ENCODE results near the gene ATXN1.
"Not testable (repeated sequence)": the region's sequence is repeated elsewhere in the genome, so short reads cannot be mapped to it uniquely, and the experiment has no call there.

Gene ATXN1

DNA sequence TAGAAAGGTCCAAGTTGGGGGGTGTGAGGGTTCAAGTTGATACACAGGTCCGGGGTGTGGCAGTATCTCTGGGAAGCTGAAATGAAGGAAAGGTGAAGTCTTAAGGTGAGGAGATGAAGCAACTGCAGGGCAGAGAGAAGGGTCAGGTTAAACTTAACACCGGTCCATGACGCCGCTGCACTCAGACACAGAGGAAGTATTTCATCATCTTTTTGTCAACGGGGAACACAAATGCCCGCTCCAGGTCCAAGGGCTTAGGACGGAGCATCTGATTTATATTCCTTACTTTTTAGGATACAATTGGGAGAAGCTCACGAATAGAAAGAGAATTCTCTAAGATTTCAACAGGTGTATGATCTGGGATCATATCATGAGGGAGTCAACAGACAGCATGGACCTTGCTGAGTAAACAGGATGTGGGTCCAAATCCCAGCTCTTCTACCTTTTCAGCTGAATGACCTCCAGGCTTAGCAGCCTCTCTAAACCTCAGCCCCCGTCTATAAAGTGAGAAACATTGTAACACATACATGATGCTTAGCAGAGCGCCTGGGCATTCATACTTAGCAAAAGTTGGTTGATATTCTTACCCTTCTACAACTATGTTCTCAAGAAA, 197.5 kb downstream of the ATXN1 start:
- DNase-seq: no peak

DNA sequence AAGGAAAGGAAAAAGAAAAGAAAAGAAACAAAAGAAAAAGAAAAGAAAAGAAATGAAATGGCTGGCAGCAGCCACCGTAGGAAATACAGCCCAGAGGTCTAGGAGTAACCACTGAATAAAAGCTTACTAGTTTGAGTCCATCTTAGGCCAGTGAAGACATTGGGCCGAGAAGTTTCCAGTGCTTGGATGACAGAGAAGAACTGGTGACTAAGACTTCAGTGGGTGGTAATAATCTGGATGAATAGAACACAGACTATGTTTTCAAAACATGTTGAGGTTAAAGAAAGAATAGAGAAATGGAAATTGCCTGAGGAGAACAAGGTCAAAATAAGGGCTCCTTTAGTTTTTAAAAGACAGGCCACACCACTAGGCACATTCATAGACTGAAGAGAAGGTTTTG, 198.8 kb downstream of the ATXN1 start:
- peak; percentile 74 for DNase-seq

DNA sequence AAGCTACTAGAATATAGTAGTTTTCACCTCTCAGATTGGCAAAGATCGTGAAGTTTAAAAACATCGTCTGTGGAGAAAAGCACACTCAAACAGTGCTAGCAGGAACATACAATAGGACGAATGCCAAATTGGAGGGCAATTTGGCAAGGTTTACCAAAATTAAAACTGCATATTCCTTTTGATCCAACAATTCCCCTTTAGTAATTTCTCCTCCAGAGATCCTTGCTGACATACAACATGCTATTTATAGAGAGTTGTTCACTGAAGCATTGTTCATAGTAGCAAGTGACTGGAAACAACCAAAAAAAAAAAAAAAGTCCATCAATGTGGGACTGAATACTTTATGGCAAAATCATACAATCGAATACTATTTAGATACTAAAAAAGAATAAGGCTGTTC, 202.2 kb downstream of the ATXN1 start:
- no peak for DNase-seq

DNA sequence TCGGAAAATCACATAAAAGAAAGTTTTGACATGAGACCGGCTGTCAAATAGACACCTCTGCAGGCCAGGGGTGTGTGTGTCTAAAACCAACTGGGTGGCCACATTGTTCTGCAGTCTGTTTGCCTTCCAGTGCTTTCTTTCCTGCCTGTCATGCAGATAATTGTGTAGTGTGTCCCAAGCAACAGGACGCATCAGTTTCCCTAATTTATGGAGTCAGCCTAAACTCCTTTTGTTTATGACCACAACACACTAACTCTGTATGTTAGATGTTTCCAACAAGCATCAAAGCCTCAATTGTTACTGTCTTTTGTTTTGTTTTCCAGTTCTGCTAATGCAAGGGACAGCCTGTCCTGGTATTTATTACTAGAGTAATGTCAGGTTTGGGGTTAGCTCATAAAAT, 205.7 kb downstream of the ATXN1 start:
- DNase-seq: no peak

DNA sequence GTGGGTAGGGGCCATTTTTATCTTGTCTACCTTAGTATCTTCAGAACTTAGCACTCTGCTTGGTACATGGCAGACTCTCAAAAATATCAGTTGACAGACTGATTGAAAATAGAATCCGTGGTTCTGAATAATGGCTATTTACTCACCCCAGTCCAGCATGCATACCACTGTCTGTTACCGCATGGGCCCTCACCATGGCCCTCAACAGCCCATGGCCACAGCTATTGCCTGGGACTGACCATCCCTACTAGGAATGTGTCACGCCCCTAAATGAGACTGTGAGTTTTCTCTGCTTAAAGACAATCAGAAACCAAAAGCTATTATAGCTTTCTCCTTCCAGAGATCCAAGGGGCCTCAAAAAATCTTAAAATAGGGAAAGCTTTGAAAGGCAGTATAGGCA, 207.7 kb downstream of the ATXN1 start:
- DNase-seq: no peak

DNA sequence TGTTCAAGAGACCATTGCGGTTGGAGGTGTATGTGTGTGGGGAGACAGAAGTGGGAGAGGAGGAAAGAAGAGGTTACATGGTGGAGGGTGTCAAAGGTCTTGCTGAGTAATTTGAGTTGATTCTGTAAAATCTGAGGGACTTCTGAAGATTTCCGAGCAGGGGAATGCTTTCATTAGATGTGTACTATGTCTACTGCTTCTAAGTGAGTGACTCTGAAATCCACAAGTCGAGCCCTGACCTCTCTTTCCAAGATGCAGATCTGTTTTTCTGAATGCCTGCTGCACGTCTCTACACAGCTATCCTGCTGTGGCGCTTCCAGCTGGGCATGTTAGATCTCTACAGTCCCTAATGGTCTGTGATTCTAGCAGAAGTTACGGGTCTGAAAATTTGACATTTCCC, 209.8 kb downstream of the ATXN1 start:
- DNase-seq: no peak

DNA sequence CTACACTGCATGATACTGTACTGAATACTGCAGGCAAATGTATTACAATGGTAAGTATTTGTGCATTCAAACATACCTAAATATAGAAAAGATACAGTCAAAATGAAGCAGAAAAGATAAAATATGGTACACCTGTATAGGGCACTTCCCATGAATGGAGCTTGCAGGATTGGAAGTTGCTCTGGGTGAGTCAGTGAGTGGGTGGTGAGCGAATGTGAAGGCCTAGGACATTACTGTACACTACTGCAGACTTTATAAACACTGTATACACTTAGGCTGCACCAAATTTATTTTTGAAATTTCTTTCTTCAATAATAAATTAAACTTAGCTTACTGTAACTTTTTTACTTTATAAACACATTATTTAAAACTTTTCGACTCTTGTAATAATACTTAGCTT, 213.1 kb downstream of the ATXN1 start:
- DNase-seq: no peak

DNA sequence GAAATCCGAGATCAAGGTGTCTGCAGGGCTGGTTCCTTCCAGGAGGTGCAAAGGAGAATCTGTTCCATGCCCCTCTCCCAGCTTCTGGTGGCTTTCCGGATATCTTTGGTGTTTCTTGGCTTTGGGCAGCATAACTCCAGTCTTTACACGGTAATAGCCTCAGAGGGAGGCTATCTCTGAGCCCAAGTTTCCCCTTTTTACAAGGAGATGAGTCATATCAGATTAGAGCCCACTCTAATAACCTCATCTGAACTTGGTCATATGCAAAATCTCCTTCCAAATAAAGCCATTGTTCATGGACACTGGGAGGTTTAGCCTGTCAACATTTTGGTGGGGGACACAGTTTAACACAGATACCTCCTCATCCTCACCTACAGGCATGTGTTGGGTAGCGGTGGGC, 213.7 kb downstream of the ATXN1 start:
- no peak for DNase-seq

DNA sequence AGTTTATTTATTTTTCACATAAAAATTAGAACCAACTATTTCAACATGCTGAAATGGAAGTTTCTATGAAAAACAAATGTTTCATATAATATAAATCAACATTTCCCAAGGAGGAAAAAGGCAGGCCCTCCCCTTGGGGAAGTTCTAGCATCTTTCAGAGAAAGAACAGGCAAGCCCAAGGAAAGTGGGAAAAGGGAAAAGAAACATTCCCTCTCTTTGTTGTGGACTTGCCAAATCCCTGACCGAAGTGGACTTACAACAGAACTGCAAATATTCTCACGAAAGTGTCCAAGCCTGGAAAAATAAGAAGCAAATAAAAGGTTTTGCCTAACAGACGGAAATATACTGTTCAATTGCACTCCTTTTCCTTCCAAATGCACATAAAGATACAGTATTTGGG, 214.4 kb downstream of the ATXN1 start:
- no peak for DNase-seq

DNA sequence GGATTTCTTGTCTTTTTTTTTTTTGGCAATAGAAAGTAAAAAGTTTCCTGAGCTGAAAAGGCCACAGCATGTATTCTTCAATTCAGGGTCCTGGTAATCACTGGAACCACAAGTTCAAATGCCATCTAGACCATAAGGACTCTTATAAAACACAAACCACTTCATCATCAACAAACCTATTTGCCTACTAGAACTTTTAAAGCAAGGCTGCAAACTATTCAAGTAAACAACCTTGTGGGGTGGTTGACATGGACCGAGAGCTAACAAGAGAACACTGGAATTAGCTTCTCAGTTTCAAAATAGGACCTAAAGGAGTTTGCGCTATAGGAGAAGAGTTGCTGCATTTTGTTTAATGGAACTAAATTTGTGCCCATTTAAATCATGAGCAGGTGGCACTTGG, 215.9 kb downstream of the ATXN1 start:
- DNase-seq: no peak

DNA sequence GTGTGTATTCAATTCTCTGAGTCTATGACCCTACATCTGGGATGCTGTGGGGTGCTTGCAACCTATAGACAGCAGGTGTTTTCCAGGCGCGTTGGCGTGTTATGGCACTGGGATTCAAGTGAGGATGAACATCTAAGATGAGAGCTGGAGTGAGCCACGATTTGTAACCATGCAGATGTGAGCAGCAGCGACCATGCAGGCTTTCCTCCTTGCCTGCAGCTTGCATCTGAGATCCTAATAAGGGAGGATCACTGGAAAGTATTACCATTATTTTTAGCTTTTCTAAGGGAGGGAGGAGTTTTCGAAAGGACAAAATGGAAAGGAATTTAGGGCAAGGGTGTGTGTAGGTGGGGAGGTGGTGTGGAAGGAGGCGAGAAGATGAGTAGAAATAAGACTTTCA, 216.7 kb downstream of the ATXN1 start:
- no peak for DNase-seq

DNA sequence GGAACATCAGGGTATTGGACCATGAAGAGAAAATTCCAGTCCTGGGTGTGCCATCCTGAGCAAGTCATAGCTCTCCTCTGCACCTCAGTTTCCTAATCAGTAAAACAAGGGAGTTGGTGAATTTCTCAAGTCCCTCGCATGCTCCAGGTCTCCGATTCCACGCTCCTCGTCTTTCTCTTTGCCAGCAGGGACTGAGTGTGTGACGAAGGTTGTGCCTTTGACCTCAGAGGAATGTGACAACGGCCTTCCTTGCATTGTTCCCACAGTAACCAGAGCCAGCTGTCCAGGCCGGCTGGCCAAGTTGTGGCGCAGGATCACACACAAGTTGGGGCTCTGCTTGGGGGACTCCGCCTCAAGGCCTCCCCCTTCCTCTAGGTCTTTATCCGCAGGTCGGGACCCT, 217.3 kb downstream of the ATXN1 start:
- peak; percentile 67 for DNase-seq

DNA sequence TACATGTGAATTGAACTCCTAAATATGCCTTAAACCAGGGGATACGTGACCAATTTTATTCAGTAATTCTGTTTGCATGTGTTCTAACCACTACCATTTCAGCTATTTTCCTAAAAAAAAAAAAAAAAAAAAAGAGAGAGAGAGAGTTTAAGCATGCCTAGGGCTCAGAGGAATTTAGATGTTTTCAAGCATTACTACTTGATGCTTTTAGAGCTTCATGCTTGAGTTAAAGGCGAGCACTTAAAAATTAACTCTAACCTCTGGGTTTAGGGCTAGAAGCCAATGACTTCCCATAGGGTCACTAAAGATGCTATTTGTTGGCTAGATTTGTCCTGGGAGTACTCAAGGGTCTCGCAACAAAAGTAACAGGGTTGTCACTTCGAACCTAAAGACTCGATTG, 217.7 kb downstream of the ATXN1 start:
- DNase-seq: peak; percentile 28

DNA sequence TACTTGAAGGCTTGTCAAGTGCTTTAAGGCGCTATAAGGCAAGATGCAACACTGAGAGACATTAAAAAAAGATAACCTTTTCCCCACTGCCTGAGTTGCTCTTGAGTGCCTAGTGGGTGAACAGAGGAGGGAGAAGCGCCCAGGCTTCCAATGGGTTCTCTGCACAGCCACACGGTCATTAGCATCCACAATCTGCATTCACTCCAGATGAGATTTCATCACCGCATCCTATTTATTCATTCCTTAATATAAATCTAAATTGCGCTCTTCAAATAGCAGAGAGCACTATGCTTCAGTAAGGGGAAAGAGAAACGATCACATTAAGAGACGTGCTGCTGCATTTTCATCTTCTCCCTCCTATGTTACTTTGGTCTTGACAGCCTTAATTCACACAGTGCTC, 219.2 kb downstream of the ATXN1 start:
- DNase-seq: no peak

DNA sequence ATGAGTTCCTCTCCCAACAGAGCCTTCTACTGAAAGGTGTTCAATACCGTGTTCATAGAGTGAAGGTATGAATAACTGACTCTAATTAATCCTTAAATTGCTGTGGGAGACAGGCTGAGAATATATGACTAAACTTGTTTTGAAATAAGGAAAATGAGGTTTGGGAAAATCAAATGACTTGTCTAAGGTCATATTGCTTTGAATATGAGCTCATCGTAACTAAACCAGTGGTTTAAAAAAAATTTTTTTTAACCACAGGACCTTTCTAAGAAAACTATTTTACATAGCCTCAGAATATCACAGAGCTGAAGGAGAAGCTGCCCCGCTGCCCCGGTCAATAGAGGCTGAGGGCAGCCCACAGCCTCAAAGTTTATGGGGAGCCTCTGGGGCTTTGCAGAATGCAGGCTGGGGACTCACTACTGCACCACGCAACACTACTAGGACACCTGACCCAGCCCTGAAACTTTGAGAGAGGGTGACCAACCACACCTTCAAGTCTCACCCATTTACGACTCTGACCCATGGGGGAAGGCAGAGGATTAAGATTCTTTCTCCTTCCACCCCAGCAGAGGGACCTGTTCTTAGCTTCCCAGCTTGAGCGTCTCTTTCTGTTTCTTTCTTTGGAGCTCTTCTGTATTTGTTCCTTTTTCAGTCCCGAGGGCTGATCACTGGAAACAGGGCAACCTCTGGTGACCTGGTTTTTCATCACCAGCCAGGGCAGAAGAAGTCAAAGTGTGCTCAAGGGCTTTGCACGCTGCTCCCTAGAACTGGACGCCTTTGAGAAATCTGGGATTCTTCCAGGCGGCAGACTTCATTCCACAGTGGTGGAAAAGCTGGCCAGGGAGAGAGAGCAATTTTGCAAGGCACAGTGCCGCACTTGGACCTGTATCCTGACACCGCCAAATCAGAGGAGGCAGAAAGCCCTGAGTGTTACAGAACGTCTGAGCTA, 220.2 kb downstream of the ATXN1 start:
- no peak for DNase-seq

DNA sequence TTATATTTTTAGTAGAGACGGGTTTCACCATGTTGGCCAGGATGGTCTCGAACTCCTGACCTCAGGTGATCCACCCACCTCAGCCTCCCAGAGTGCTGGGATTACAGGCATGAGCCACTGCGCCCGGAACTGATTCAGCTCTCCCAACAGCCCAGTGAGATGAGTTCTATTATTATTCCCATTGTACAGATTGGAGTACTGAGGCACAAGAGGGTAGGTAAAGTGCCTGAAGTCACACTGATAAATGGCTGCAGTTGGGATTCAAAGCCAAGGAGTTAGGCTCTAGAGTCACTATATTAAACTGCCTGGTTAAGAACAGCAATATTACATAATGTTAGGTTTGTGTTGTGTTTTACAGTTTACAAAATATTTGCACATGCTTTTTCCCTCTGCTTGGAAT, 220.9 kb downstream of the ATXN1 start:
- not testable (repeated sequence) for DNase-seq

DNA sequence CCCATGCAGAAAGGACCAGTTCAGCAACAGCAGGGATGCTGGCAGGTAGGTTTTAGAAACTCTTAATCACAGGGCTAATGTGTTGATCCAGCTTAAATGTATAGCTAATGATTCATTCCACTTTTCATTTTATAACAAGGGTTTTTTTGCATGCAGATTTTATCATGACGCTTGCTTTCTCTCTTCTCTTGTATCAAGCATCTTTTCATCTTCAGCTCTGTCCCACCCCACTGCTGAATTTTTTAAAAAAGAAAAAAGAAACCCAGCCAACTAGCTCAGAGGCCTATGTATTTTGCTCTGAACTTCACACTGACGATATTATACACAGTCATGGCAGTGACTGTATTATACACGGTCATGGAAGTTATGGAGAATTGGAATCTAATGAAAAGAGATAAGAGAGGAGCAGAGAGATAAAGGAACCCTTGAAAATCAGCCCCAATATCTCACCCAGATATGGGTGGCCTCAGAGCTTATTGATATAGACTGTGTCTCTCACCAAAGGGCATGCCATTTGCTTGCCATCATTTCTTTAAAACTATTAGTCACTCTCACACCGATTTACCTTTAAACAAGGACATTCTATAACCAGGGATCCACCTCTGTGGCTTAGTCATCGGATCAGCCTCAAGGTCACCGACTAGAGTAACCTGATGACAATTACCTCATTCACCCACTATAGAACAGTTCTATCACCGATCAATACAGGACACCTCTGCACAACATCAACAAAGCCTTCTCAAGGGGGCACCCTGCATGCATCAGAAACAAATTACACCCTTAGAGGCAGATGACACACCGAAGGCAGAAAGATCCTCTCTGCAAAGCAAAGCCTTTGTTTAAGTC, 222.0 kb downstream of the ATXN1 start:
- no peak for DNase-seq

DNA sequence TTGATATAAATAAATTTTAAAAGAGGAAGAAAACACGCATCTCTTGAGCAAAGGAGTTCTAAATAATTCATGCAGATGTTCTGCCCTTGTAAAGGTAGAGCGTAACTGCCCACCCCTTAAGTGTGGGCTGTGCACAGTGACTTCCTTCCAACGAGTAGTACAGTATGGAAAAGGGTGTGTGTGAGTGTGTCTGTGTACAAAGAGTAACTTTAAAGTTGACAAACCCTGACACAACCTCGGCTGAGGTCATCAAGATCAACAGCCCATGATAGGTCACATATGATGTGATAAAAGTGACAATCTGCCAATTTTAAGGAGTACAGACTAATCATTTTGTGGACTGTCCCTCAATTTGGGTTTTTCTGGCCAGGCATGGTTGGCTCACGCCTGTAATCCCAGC, 225.7 kb downstream of the ATXN1 start:
- no peak for DNase-seq

DNA sequence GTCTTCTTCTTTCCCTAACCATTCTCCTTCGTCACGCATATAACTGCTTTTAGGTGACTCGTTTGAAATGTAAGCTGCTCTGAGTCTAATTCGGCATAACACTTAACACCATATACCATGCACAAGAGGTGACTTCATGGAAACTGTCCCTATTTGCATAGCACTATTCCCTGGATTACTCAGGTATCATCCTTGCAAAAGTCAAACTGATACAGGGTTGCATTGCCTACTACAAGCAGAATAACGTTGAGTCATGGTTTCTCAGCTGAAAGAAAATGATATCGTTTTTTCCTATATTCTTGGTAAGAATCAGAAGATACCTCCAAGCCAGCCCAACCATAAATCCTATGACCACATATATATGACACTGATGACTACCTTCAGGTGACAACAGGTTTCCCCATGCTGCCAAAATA, 227.5 kb downstream of the ATXN1 start:
- DNase-seq: no peak

DNA sequence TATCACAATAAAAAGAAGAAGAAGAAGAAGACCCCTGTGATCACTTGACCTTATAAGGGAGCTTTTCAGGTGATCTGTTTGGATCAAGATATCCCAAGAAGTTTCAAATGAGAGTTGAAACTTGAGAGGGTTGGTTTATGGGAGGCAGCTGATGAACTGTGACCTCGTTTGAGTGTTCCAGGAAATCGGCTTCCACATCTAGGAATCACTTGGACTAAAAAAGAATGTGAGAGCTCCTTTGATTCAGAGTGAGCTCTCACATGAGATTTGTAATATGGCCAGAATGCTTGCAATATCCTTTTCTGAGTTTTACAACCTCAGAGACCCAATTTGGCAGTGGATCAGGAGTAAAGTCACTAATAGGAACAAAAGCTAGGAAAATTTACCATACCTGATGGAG, 228.1 kb downstream of the ATXN1 start:
- no peak for DNase-seq

DNA sequence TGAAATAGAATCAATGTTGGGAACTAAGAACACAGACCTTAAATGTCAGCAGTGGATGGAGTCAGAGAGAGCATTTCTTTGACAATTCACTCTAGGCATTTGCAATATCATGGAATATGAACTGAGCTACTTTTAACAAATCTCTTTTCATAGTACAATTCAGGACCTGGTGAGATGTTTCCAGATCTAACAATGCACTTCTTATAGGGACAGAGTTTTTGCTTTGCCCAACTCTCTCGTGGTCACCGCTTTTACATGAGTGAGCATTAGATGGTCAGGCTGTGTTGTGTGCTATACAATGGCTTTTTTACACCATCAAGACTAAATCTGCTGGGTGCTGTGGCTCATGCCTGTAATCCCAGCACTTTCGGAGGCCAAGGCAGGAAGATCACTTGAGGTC, 233.6 kb downstream of the ATXN1 start:
- no peak for DNase-seq

DNA sequence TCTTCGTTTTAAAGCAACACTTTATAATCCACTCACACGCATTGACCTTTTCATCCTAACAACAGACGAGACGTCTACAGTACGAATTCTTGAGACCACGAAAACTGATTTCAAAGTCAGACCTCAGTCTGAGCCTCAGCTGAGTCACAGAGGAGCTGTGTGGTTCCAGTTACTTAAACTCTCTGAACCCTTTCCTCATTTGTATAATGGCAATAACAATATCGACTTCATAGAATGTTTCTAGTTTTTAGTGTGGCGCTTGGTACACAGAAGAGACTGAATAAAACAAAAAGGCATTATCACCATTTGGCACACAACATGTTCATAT, 236.9 kb downstream of the ATXN1 start:
- peak; percentile 83 for DNase-seq

DNA sequence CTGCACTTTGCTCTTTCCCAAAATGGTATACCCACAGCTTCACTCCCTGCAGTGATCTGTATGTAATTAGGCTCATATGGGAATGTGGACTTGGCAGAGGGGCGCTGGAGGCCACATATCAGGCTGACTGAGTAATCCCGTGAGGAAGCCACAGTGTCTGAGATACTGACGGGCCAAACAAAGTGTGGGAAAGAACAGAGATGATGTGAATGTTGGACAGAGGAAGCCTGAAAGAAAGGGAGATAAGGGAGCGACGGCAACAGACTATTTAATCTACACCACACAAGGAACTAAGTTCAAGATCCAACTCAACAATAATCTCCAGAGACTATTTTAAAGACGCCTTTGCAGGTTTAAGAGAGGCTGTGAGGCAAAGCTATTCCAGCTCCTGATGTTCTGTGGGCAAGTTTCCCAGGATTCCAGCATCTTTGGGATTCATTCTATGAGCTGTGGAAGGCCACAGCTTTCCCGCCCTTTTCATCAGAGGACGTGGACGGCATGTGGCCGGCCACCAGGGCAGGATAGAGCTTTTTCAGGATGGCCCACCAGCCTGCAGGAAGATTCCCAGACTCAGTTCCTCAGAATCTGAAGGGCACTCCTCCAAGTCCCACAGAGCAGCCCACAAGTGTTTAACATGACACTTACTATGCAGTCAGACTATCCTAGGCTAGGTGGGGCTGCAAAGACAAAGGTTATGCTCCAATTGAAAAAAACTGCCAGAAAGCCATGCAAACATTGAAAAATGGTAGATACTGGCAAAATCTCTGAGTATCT, 237.5 kb downstream of the ATXN1 start:
- DNase-seq: peak; percentile 98

All from fibroblast of skin of back (primary cell).